Measurements from ENCODE around the gene BEST3. TPM values are rescaled to one million over a fixed set of nuclear protein-coding genes. Genes with fewer than 3 reads are reported as not detected.

BEST3 gene
- total and polyA plus RNA-seq, 8 donors: 0.37 TPM; not detected in 7

DNA sequence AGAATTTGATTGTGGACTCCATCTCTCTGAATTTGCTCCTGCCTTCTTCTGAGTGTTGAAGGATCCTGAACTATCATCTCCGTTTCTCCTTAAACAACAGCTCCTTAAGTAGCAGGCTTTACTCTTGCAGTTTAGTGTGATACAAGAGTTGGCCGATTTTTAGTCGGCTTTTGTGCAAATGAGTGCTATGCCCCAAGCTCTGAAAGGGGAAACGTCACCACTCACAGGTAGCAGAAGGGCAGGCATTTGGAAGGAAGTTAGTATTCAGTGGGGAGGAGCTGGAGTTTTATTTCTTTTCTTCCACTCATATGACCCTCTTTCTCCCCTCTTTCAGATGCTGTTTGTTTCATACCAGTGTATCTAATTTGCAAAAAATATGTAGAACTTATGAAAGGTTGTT is 51.9 kb downstream of the BEST3 start:
- 59 to 72% (median 62%) methylated on average over 4 of the region's 4 CpGs for WGBS, 5 donors
- H3K4me3 ChIP-seq: no peak overlapping the region
- TF ChIP-seq EP300 (IDR thresholded peaks at IDR 0.05) (no peak), POLR2AphosphoS5 (IDR thresholded peaks at IDR 0.05) (no peak), POLR2A (IDR thresholded peaks at IDR 0.05) (no peak)
- TF ChIP-seq, protein P1, sequence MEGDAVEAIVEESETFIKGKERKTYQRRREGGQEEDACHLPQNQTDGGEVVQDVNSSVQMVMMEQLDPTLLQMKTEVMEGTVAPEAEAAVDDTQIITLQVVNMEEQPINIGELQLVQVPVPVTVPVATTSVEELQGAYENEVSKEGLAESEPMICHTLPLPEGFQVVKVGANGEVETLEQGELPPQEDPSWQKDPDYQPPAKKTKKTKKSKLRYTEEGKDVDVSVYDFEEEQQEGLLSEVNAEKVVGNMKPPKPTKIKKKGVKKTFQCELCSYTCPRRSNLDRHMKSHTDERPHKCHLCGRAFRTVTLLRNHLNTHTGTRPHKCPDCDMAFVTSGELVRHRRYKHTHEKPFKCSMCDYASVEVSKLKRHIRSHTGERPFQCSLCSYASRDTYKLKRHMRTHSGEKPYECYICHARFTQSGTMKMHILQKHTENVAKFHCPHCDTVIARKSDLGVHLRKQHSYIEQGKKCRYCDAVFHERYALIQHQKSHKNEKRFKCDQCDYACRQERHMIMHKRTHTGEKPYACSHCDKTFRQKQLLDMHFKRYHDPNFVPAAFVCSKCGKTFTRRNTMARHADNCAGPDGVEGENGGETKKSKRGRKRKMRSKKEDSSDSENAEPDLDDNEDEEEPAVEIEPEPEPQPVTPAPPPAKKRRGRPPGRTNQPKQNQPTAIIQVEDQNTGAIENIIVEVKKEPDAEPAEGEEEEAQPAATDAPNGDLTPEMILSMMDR (IDR thresholded peaks at IDR 0.05): no peak
- no peak overlapping the region for H3K27ac ChIP-seq
- no peak for DNase-seq
- no peaks in the 10 kb centered on the region for H3K4me1 ChIP-seq
- intact Hi-C loops (cut with DNase I; ENCODE audit: low total_unique reads): no loop called here
- H3K27me3 ChIP-seq: no peaks in the 10 kb centered on the region
- H3K36me3 ChIP-seq: no peaks in the 10 kb centered on the region
- H3K9me3 ChIP-seq: no peaks in the 10 kb centered on the region

DNA sequence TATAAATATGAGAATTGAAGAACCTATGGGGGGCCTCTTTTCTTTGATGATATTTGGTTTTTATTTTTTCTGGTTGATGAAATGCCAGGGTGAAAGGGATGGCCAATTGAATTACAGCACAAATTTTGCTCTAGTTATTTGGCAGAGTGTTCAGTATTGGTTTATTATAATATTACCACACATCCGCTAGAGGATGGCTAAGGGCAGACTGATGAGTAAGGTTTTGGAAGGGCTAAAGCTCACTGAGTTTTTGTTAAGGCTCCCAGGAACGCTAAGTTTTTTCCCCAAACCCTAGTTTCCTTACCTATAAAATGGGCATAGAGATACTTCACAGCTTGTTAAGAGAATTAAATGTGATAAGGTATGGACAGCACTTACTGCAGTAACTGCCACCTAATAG is 54.1 kb downstream of the BEST3 start:
- Histone ChIP-seq H3K27ac (no peak overlapping the region), H3K9me3 (no peaks in the 10 kb centered on the region), H3K36me3 (no peaks in the 10 kb centered on the region), H3K27me3 (no peaks in the 10 kb centered on the region), H3K4me3 (no peak overlapping the region), H3K4me1 (no peaks in the 10 kb centered on the region)
- intact Hi-C loops (cut with DNase I; ENCODE audit: low total_unique reads): no loop called here
- no peak for DNase-seq
- 75 to 91% (median 87%) methylated on average over 2 of the region's 2 CpGs for WGBS, 5 donors
- TF ChIP-seq EP300 (IDR thresholded peaks at IDR 0.05) (no peak), POLR2AphosphoS5 (IDR thresholded peaks at IDR 0.05) (no peak), POLR2A (IDR thresholded peaks at IDR 0.05) (no peak)
- TF ChIP-seq, protein P1 (IDR thresholded peaks at IDR 0.05): no peak

DNA sequence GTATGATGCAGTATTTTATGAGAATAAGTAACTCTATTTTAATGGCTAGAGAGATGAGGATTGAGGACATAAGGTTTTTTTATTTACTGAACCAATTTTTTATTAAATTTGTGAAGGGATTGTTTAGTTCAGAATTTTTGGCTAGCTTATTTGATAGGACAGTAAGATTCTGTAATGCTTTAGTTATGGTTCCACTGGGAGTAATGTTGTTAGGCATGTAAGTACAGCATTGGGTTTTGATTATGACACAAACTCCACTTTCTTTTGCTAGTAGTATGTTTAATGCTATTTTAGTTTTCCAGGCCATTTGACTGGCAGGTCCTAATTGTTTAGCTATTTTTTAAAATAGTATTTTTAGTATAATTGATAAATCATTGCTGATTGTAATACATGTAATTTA is 54.6 kb downstream of the BEST3 start:
- no peaks in the 10 kb centered on the region for H3K4me1 ChIP-seq
- intact Hi-C loops (cut with DNase I; ENCODE audit: low total_unique reads): no loop called here
- no peaks in the 10 kb centered on the region for H3K36me3 ChIP-seq
- no peak overlapping the region for H3K4me3 ChIP-seq
- H3K27me3 ChIP-seq: no peaks in the 10 kb centered on the region
- no peak for DNase-seq
- TF ChIP-seq, protein P1 (IDR thresholded peaks at IDR 0.05): no peak
- TF ChIP-seq POLR2AphosphoS5 (IDR thresholded peaks at IDR 0.05) (no peak), EP300 (IDR thresholded peaks at IDR 0.05) (no peak), POLR2A (IDR thresholded peaks at IDR 0.05) (no peak)
- H3K9me3 ChIP-seq: no peaks in the 10 kb centered on the region
- no peak overlapping the region for H3K27ac ChIP-seq

DNA sequence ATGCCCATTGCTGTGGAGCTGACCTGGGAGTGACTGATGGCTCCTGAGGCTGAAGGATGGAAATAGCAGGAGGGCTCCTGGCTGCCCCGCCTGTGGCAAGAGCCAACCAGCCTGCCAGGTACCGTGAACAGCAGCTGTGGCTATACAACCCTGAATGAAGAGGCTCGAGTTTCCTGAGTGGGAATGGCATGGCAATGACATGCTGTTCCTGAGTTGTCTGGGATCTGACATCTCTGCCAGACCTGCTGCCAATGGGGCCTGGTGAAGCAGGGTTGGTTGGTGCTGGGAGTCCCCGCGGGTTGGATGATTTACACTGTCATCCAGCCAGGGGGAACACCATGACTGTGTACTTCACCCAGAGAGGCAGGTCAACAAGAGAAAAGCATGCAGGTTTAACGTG is 56.6 kb downstream of the BEST3 start:
- no peaks in the 10 kb centered on the region for H3K9me3 ChIP-seq
- no peak overlapping the region for H3K27ac ChIP-seq
- H3K4me3 ChIP-seq: no peak overlapping the region
- H3K4me1 ChIP-seq: no peaks in the 10 kb centered on the region
- no peaks in the 10 kb centered on the region for H3K27me3 ChIP-seq
- DNase-seq: no peak
- H3K36me3 ChIP-seq: no peaks in the 10 kb centered on the region
- intact Hi-C loops (cut with DNase I; ENCODE audit: low total_unique reads): no loop called here
- 66 to 78% (median 78%) methylated on average over 3 to 6 of the region's 6 CpGs for WGBS, 5 donors
- no peak for TF ChIP-seq POLR2AphosphoS5 (IDR thresholded peaks at IDR 0.05)
- TF ChIP-seq, protein P1 (IDR thresholded peaks at IDR 0.05): no peak
- no peak for TF ChIP-seq POLR2A (IDR thresholded peaks at IDR 0.05)
- no peak for TF ChIP-seq EP300 (IDR thresholded peaks at IDR 0.05)
